GM12891 (cell line): Measurements from ENCODE around the gene PSMD1.

ENCODE experiments used
- POLR2A ChIP-seq: IDR thresholded peaks from 2 replicates; pipeline ENCODE4 v1.6.1; 2011; ENCODE audit warnings: low read depth, low read length, control low read depth
- POLR2AphosphoS5 ChIP-seq: IDR thresholded peaks from 2 replicates; pipeline ENCODE4 v1.6.1; 2011; ENCODE audit warnings: low read depth, low read length, control low read depth
- SPI1 ChIP-seq: IDR thresholded peaks from 2 replicates; pipeline ENCODE4 v1.6.1; 2011; ENCODE audit warnings: low read depth, low read length, control low read depth
- TAF1 ChIP-seq: IDR thresholded peaks from 2 replicates; pipeline ENCODE4 v1.6.1; 2011; ENCODE audit warnings: low read depth, low read length, control low read depth

DNA sequence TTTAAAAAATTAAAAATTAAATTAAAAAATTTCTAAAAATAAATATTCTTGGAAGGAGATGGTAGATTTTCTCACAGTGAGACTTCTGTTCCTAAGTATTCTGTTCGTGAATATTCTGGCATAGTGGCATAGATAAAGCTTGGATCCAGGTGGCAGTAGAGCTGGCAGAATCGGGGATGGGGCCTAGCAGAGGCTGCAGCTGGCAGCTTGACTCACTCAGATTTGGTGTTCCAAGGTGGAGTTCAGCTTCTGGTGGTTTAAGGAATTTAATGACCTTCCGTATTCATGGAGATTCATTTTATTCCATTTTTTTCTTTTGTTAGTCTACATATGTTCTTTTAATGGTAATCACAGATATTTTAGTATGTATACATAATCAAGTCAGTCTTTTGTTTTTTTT, 161.7 kb downstream of the PSMD1 start:
- no peak for TF ChIP-seq POLR2AphosphoS5
- TF ChIP-seq TAF1 = no peak
- TF ChIP-seq POLR2A = no peak
- no peak for TF ChIP-seq SPI1
